ENCODE measurements around the gene CRLF1.

DNA sequence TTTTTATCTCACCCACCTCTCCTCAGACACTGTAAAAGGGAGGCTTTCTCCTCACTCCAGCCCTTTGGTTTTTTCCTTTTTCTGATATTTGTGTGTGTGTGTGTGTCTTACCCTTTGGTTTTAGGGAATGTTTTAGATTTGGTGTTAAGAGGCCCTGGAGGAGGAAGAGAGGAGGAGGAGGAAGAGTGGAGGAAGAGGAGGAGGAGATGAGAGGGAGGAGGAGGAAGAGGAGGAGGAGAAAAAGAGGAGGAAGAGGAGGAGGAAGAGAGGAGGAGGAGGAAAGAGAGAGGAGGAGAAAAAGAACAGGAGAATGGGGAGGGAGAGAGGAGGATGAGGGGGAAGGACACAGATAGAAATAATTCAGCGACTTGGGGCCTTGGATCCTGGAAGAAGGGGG lies 40.8 kb upstream of the CRLF1 start:
- no peak for TF ChIP-seq POLR2A (IDR thresholded peaks at IDR 0.05)
- TF ChIP-seq, protein P1, sequence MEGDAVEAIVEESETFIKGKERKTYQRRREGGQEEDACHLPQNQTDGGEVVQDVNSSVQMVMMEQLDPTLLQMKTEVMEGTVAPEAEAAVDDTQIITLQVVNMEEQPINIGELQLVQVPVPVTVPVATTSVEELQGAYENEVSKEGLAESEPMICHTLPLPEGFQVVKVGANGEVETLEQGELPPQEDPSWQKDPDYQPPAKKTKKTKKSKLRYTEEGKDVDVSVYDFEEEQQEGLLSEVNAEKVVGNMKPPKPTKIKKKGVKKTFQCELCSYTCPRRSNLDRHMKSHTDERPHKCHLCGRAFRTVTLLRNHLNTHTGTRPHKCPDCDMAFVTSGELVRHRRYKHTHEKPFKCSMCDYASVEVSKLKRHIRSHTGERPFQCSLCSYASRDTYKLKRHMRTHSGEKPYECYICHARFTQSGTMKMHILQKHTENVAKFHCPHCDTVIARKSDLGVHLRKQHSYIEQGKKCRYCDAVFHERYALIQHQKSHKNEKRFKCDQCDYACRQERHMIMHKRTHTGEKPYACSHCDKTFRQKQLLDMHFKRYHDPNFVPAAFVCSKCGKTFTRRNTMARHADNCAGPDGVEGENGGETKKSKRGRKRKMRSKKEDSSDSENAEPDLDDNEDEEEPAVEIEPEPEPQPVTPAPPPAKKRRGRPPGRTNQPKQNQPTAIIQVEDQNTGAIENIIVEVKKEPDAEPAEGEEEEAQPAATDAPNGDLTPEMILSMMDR (IDR thresholded peaks at IDR 0.05) = no peak

Measured in adrenal gland (tissue), 5 donors.